HuH-7 (cell line): ENCODE results near the gene TASP1.
"Not testable (repeated sequence)": the region's sequence is repeated elsewhere in the genome, so short reads cannot be mapped to it uniquely, and the experiment has no call there.

Source experiments
- DNase-seq: peaks from one replicate; pipeline ENCODE4 v3.0.0; 2011; ENCODE audit warnings: low spot score

The TASP1 gene

DNA sequence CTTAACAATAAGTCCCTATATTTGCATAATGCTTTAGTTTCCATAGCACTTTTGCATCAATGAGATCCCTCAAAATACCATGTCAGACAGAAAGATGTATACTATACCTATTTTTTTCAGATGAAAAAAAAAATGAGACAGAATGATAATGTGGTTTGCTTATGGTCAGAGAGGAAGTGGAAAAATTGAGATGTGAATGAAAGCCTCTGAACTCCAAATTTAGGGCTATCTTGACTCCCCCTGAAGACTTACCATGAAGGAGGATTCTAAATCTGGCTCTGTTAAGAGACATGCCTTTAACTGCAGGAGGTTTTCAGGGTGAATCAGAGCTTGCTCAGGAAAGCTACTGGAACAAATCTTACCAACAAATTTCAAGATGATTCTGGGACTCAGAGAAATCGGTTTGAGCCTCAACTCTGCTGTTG lies 241.4 kb downstream of the TASP1 start:
- DNase-seq, result no peak

GRCh38 chr20:13396826-13397225 lies 241.9 kb downstream of the TASP1 start:
- DNase-seq, result no peak

- DNase-seq, result no peak
Observed at GRCh38 chr20:13396022-13396421, 242.7 kb downstream of the TASP1 start.

DNA sequence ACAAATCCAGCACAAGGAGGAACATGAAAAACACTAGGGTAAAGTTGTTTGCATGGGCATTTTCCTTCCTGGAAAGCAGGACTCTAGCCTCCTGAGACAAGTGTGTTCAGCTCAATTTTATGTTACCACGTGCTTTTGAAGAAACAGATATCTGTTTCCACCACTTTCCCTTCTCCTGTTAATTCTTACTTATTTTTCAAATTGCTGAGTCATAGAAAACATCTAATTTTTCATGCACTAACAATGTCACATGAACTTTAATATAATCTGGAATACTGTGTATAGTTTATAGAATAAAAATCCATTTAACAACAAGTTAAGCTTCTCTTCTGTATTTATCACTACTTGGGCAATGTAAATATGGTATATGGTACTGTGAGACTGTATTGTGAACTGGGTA lies 243.5 kb downstream of the TASP1 start:
- DNase-seq, result no peak

- DNase-seq, result no peak
Observed at GRCh38 chr20:13392391-13392790, 246.3 kb downstream of the TASP1 start.

DNA sequence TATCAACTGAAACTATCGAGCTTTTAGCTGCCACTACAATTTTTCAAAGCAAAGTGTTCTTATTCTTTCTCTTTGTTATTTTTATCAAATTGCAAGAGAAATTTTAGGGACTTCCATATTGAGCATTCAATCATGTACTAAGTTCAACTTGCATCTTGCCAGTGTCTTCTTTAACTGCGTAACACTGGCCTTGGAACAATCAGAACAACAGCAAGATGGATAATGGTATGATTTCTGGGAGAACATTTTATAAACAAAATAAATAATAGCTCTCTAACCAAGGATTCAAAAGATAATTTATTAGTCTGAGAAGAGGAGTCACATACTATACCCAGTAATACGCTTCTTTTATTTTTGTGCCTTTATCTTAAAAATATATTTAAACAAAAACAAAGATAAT lies 249.6 kb downstream of the TASP1 start:
- no peak for DNase-seq

DNA sequence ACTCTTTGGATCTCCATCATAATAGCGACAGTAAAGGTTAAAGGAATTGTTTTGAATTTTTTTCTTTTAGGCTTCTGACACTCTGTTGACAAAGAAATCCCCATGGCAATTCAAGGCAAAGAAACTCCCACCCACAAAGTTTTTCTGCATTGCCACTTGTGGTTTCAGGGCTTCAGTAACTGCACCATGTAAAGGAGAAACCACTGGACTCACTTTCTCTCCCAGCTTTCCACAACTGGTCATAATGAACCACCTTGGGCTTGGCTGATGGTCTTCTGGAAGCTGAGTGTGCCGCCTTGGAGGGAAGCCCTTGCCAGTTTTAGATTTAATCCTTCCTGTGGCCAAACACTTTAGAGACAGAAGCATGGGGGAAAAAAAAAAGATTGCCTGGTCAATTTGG lies 254.6 kb downstream of the TASP1 start:
- DNase-seq, result no peak

GRCh38 chr20:13382786-13383185 lies 255.9 kb downstream of the TASP1 start:
- no peak for DNase-seq

DNA sequence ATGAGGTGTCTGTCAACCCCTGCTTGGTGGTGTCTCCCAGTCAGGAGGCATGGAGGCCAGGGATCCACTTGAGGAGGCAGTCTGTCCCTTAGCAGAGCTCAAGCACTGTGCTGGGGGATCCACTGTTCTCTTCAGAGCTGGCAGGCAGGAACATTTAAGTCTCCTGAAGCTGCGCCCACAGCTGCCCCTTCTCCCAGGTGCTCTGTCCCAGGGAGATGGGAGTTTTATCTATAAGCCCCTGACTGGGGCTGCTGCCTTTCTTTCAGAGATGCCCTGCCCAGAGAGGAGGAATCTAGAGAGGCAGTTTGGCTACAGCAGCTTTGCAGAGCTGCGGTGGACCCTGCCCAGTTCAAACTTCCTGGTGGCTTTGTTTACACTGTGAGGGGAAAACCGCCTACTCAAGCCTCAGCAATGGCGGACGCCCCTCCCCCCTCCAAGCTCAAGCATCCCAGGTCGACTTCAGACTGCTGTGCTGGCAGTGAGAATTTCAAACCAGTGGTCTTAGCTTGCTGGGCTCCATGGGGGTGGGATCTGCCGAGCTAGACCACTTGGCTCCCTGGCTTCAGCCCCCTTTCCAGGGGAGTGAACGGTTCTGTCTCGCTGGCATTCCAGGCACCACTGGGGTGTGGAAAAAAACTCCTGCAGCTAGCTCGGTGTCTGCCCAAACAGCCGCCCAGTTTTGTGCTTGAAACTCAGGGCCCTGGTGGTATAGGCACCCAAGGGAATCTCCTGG lies 258.1 kb downstream of the TASP1 start:
- DNase-seq, result not testable (repeated sequence)

DNA sequence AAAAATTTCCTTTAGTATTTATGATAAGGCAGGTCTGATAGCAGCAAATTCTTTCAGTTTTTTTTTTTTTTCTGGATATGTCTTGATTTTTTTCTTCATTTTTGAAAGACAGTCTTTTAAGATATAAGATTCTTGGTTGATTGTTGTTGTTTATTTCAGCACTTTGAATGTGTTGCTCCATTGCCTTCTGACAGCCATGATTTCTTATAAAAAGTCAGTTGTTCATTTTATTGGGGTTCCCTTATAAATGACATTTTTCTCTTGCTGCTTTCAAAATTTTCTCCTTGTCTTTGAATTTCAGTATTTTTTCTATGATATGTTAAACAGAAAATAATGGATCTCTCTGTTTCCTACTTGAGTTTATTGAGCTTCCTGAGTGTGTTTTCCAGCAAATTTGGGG lies 265.3 kb downstream of the TASP1 start:
- no peak for DNase-seq

DNA sequence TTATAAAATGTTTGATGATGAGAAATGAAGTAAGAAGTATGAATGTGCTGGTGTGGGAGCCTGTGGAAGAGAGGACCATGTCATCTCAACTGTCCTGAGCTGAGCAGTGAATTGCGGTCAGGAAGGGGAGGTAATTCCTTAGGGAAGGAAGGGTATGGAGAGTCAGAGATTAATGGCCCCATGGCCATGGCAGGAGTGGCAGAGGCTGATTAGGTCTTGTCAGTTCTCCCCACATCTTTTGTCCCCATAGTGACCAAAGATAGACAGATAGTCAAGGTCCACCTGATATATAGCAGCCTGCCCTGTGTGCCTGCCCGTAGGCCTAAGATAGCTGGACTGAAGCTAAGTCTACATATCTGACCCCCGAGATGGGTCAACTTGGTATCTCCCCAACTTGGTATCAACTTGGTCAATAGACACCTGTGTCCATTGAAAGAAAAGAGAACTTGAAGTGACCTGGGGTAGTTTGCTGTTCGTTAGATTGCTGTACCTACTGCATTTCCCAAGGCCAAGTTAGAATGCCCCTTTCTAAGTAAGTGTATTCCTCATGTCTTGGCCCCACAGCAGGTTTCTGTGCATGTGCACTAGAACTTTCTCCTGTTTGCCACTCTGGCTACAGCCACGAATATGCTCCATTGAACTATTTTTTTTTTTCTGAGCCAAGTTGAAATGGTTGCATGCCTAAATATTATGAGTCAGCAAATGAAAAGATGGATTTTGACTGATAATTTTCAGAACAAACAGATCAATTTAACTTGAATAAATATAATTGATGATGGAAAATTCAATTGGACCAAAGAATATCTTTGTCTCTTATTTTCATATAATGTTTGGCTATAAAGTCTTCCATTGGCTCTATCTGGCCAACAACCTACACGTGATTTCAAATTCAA lies 274.2 kb downstream of the TASP1 start:
- no peak for DNase-seq

DNA sequence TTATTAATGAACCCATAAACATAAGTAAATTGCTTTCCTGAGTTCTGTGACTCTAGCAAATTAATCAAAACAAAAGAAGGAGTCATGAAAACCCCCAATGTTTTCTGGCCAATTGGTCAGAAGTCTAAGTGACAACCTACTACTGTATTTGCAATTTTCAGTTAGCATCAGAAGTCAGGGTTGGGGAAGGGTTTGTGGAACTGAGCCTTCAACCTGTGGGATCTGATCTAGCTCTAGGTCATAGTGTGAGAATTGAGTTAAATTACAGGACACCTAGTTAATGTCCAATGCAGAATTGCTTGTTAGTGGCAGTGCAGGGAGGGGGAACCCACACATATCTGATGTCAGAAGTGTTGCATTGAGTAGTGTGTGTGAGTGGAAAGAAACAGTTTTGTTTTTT lies 275.3 kb downstream of the TASP1 start:
- DNase-seq, result no peak

DNA sequence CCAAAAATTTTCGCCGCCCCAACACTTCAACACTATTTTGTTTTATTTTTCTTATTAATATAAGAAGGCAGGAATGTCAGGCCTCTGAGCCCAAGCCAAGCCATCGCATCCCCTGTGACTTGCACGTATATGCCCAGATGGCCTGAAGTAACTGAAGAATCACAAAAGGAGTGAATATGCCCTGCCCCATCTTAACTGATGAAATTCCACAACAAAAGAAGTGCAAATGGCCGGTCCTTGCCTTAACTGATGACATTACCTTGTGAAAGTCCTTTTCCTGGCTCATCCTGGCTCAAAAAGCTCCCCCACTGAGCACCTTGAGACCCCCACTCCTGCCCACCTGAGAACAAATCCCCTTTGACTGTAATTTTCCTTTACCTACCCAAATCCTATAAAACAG lies 276.6 kb downstream of the TASP1 start:
- DNase-seq, result not testable (repeated sequence)

DNA sequence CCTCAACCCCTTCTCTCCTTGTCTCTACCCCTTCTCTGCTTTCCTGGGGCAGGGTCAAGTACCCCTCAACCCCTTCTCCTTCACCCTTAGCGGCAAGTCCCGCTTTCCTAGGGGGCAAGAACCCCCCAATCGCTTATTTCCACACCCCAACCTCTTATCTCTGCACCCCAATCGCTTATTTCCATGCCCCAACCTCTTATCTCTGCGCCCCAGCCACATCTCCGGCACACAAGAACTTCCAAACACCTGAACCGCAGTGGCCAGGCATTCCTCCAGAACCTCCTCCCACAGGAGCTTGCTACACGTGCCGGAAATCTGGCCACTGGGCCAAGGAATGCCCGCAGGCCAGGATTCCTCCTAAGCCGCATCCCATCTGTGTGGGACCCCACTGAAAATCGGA lies 279.8 kb downstream of the TASP1 start:
- not testable (repeated sequence) for DNase-seq

DNA sequence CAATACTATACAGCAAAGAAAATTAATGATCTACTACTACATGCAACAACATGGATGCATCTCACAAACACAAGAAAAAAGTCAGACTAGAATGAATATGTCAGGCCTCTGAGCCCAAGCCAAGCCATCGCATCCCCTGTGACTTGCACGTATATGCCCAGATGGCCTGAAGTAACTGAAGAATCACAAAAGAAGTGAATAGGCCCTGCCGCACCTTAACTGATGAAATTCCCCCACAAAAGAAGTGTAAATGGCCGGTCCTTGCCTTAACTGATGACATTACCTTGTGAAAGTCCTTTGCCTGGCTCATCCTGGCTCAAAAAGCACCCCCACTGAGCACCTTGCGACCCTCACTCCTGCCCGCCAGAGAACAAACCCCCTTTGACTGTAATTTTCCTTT lies 280.9 kb downstream of the TASP1 start:
- DNase-seq, result not testable (repeated sequence)

GRCh38 chr20:13356591-13356990 lies 282.1 kb downstream of the TASP1 start:
- no peak for DNase-seq

GRCh38 chr20:13355941-13356486 lies 282.7 kb downstream of the TASP1 start:
- DNase-seq, result no peak

- no peak for DNase-seq
Observed at GRCh38 chr20:13355411-13355810, 283.3 kb downstream of the TASP1 start.

DNA sequence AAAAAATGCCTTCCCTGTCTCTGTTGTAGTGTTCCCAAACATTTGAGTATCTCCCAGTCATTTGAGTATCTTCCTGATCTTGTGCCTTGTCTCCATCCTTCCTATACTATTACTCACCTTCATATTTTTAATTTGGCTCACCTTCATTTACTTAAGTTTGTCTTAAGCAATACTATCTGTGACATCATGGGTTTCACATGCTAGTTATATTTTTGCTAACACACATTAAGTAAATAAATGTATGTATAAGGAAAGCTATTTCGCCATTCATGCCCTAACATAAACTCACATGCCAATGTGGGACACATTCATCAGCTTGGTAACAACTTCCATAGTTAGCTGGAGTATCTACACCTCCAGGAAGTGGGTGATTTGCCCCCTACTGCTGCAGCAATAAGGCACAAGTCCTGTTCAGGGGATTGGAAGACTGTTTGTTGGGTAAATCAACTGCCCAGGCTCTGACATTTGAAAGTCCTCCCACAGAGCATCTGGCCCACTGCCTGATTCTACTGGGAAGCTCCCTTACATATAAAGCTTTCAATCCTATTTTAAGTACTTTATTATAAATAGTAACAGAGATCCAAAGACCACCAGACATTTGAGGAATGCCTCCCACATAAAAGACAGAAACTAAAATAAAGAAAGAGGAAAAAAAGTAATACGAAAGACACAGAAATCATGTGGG lies 285.3 kb downstream of the TASP1 start:
- DNase-seq, result no peak

DNA sequence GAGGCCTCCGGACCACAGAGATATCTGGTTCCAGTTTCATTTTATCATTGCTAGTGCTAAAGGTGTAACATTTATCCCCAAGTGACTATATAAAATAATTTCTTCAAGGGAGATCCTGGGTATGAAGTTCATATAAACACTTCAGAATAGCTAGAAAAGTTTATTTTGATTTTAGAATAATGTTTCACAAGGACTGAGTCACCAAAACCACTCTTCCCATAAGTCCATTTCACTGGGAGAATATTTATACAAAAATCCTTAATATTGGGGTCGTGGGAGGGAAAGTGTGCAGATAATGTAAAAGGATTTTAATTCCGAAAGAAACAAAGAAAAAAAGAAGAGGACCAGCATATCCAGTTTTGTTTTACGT lies 289.5 kb downstream of the TASP1 start:
- DNase-seq, result no peak

GRCh38 chr20:13348311-13349234 lies 290.2 kb downstream of the TASP1 start:
- DNase-seq, result no peak
